GM12878 (cell line): Measurements from ENCODE around the gene CPNE5. TPM values are rescaled to one million over a fixed set of nuclear protein-coding genes. Genes with fewer than 3 reads are reported as not detected.

ENCODE experiments used
- CHD1 ChIP-seq: IDR thresholded peaks from 2 replicates; pipeline ENCODE4 v1.6.1; 2012; ENCODE audit warnings: low read depth, low read length, improper control_type of control experiment
- CREB1 ChIP-seq: IDR thresholded peaks from 2 replicates; pipeline ENCODE4 v1.6.1; 2012; ENCODE audit warnings: low read depth, mild to moderate bottlenecking, inconsistent platforms
- LARP7 ChIP-seq: fragments of 450-650 bp; IDR thresholded peaks from 2 replicates; pipeline ENCODE4 v1.6.1; 2017; ENCODE audit warnings: mild to moderate bottlenecking
- SRF ChIP-seq, 2 experiments: IDR thresholded peaks; 2 replicates each; pipeline ENCODE4 v1.6.1; 2011; ENCODE audit warnings: low read depth in 2 of 2, low read length in 2 of 2, mild to moderate bottlenecking in 1 of 2, moderate library complexity in 1 of 2
- STAT1 ChIP-seq: fragments of 450-650 bp; conservative IDR thresholded peaks from 2 replicates; pipeline ENCODE4 v1.6.1; 2014; ENCODE audit warnings: antibody characterized with exemption, mild to moderate bottlenecking
- SUPT20H ChIP-seq: IDR thresholded peaks from 2 replicates; pipeline ENCODE4 v1.6.1; 2011; ENCODE audit warnings: low read depth, mild to moderate bottlenecking, low read length, moderate library complexity, borderline replicate concordance; ENCODE audit not compliant: control insufficient read depth
- SUZ12 ChIP-seq: fragments of 200-600 bp; sonication (generic); IDR thresholded peaks from one replicate; pipeline ENCODE4 v1.6.1; 2018; ENCODE audit warnings: antibody characterized with exemption, mild to moderate bottlenecking; ENCODE audit not compliant: unreplicated experiment
- ZNF24 ChIP-seq: fragments of 450-650 bp; IDR thresholded peaks from 2 replicates; pipeline ENCODE4 v1.6.1; 2017; ENCODE audit warnings: antibody characterized with exemption, mild to moderate bottlenecking
- polyA plus RNA-seq, 11 experiments: library from polyadenylated mRNA; depleted of rRNA in 4 of 11; unstranded in 6 of 11; stranded (reverse) in 5 of 11; fragments of >200 nt; fragmentation: Nextera tagmentation in 4 of 11; fragmentation: Illumina TruSeq in 1 of 11; extraction: Ambion mirVana in 4 of 11; extraction: Trizol in 1 of 11; gene quantifications; 1 replicate in 1 of 11; 2 replicates in 10 of 11; pipeline versions ENCODE4 v1.2.1 to v1.2.3, GENCODE V29; 2011 to 2016; ENCODE audit warnings: inconsistent platforms in 2 of 11, missing spikeins in 2 of 11, low read depth in 1 of 11
- total RNA-seq, 4 experiments: library from RNA; depleted of rRNA in 3 of 4; stranded (reverse); fragments of >200 nt in 3 of 4; fragmentation: Illumina TruSeq in 1 of 4; extraction: Trizol in 1 of 4; gene quantifications; 2 replicates each; pipeline versions ENCODE4 v1.2.1 to v1.2.3, GENCODE V29; 2013 to 2021
- TF ChIP-seq, protein P1 (sequence below): fragments of 450-650 bp; IDR thresholded peaks from 2 replicates; pipeline ENCODE4 v1.6.1; 2018; ENCODE audit warnings: mild to moderate bottlenecking, low read depth, moderate library complexity; ENCODE audit not compliant: partially characterized antibody
- TF ChIP-seq, protein P2 (sequence below): fragments of 150-350 bp; IDR thresholded peaks from 2 replicates; pipeline ENCODE4 v1.6.1; 2014; ENCODE audit warnings: mild to moderate bottlenecking, low read depth, low read length
- TF ChIP-seq, protein P3 (sequence below): fragments of 450-650 bp; formaldehyde crosslinking; IDR thresholded peaks from 2 replicates; pipeline ENCODE4 v1.5.0; 2022; ENCODE audit warnings: mild to moderate bottlenecking, missing genetic modification characterization
- TF ChIP-seq, protein P4 (sequence below): IDR thresholded peaks from 2 replicates; pipeline ENCODE4 v1.6.1; 2012; ENCODE audit warnings: low read depth, low read length, improper control_type of control experiment
- TF ChIP-seq, protein P5 (sequence below): IDR thresholded peaks from 2 replicates; pipeline ENCODE4 v1.6.1; 2012; ENCODE audit warnings: improper control_type of control experiment, low read depth, low read length; ENCODE audit not compliant: insufficient replicate concordance

CPNE5 gene
- total and polyA plus RNA-seq, 10 of the 15 experiments (the other 5 are each of a cell fraction or from before 2014, with no cell fraction given): 2.4 to 39.1 (median 18.2) TPM

DNA sequence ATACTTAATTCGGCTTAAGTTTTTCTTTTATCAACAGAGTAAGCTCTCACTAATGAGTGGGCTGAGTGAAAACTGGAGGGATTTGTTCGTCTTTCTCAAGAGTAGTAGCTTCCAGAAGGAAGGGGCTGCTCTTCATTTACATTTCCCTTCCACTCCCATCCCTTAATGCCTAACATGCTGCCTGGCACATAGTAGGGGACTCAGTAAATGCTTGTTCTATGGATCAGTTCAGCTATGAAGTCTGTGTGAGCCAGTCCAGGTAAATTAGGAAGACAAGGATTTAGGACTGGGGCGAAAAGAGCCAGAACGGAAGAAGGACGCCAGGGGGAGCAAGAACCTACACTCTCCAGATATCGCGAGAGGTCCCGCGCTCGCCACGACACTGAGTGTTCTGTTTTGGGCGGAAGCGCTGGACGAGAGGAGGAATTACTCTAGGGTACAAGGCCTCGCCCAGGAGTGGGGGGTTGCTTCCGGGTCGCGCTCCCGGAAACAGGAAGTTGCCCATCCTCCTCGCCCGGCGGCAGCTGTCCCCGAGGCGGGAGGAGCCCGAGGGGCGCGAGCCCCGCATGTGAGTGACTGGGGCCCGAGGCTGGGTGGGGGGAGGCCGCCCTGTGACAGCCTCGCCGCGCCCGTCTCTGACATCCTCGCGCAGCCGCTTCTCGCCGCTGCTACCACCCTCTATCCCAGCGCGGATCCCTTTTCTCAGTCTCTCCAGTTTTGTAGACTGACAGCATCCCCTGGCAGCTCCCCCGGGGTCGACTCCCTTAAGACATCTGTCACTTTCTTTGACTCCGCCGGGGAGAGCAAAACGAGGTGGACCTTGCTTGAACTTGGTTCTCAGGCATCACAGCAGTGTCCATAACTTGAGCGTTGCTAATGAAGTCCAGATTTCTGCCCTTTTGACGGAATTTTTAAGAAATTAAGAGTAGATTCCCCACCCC lies 46.5 kb upstream of the CPNE5 start, which contains the start of gene C6orf89 (continued):
- TF ChIP-seq, protein P1, sequence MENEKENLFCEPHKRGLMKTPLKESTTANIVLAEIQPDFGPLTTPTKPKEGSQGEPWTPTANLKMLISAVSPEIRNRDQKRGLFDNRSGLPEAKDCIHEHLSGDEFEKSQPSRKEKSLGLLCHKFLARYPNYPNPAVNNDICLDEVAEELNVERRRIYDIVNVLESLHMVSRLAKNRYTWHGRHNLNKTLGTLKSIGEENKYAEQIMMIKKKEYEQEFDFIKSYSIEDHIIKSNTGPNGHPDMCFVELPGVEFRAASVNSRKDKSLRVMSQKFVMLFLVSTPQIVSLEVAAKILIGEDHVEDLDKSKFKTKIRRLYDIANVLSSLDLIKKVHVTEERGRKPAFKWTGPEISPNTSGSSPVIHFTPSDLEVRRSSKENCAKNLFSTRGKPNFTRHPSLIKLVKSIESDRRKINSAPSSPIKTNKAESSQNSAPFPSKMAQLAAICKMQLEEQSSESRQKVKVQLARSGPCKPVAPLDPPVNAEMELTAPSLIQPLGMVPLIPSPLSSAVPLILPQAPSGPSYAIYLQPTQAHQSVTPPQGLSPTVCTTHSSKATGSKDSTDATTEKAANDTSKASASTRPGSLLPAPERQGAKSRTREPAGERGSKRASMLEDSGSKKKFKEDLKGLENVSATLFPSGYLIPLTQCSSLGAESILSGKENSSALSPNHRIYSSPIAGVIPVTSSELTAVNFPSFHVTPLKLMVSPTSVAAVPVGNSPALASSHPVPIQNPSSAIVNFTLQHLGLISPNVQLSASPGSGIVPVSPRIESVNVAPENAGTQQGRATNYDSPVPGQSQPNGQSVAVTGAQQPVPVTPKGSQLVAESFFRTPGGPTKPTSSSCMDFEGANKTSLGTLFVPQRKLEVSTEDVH: peak; percentile 91
- no peak for TF ChIP-seq SUZ12
- no peak for TF ChIP-seq SUPT20H
- TF ChIP-seq CREB1: peak; percentile 82
- TF ChIP-seq, protein P2, sequence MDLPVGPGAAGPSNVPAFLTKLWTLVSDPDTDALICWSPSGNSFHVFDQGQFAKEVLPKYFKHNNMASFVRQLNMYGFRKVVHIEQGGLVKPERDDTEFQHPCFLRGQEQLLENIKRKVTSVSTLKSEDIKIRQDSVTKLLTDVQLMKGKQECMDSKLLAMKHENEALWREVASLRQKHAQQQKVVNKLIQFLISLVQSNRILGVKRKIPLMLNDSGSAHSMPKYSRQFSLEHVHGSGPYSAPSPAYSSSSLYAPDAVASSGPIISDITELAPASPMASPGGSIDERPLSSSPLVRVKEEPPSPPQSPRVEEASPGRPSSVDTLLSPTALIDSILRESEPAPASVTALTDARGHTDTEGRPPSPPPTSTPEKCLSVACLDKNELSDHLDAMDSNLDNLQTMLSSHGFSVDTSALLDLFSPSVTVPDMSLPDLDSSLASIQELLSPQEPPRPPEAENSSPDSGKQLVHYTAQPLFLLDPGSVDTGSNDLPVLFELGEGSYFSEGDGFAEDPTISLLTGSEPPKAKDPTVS: no peak
- no peak for TF ChIP-seq CHD1
- 0 out of 2 replicates have a peak, but pooled peaks have one; percentile 18 for TF ChIP-seq ZNF24
- peak; percentile 87; the same call in 1 of the 2 replicates for TF ChIP-seq LARP7
- TF ChIP-seq, protein P3, sequence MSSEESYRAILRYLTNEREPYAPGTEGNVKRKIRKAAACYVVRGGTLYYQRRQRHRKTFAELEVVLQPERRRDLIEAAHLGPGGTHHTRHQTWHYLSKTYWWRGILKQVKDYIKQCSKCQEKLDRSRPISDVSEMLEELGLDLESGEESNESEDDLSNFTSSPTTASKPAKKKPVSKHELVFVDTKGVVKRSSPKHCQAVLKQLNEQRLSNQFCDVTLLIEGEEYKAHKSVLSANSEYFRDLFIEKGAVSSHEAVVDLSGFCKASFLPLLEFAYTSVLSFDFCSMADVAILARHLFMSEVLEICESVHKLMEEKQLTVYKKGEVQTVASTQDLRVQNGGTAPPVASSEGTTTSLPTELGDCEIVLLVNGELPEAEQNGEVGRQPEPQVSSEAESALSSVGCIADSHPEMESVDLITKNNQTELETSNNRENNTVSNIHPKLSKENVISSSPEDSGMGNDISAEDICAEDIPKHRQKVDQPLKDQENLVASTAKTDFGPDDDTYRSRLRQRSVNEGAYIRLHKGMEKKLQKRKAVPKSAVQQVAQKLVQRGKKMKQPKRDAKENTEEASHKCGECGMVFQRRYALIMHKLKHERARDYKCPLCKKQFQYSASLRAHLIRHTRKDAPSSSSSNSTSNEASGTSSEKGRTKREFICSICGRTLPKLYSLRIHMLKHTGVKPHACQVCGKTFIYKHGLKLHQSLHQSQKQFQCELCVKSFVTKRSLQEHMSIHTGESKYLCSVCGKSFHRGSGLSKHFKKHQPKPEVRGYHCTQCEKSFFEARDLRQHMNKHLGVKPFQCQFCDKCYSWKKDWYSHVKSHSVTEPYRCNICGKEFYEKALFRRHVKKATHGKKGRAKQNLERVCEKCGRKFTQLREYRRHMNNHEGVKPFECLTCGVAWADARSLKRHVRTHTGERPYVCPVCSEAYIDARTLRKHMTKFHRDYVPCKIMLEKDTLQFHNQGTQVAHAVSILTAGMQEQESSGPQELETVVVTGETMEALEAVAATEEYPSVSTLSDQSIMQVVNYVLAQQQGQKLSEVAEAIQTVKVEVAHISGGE (CRISPR knock-in tag): peak; percentile 76
- TF ChIP-seq, protein P4, sequence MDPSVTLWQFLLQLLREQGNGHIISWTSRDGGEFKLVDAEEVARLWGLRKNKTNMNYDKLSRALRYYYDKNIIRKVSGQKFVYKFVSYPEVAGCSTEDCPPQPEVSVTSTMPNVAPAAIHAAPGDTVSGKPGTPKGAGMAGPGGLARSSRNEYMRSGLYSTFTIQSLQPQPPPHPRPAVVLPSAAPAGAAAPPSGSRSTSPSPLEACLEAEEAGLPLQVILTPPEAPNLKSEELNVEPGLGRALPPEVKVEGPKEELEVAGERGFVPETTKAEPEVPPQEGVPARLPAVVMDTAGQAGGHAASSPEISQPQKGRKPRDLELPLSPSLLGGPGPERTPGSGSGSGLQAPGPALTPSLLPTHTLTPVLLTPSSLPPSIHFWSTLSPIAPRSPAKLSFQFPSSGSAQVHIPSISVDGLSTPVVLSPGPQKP: peak; percentile 82
- TF ChIP-seq, protein P5, sequence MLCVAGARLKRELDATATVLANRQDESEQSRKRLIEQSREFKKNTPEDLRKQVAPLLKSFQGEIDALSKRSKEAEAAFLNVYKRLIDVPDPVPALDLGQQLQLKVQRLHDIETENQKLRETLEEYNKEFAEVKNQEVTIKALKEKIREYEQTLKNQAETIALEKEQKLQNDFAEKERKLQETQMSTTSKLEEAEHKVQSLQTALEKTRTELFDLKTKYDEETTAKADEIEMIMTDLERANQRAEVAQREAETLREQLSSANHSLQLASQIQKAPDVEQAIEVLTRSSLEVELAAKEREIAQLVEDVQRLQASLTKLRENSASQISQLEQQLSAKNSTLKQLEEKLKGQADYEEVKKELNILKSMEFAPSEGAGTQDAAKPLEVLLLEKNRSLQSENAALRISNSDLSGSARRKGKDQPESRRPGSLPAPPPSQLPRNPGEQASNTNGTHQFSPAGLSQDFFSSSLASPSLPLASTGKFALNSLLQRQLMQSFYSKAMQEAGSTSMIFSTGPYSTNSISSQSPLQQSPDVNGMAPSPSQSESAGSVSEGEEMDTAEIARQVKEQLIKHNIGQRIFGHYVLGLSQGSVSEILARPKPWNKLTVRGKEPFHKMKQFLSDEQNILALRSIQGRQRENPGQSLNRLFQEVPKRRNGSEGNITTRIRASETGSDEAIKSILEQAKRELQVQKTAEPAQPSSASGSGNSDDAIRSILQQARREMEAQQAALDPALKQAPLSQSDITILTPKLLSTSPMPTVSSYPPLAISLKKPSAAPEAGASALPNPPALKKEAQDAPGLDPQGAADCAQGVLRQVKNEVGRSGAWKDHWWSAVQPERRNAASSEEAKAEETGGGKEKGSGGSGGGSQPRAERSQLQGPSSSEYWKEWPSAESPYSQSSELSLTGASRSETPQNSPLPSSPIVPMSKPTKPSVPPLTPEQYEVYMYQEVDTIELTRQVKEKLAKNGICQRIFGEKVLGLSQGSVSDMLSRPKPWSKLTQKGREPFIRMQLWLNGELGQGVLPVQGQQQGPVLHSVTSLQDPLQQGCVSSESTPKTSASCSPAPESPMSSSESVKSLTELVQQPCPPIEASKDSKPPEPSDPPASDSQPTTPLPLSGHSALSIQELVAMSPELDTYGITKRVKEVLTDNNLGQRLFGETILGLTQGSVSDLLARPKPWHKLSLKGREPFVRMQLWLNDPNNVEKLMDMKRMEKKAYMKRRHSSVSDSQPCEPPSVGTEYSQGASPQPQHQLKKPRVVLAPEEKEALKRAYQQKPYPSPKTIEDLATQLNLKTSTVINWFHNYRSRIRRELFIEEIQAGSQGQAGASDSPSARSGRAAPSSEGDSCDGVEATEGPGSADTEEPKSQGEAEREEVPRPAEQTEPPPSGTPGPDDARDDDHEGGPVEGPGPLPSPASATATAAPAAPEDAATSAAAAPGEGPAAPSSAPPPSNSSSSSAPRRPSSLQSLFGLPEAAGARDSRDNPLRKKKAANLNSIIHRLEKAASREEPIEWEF: no peak
- TF ChIP-seq STAT1: 0 out of 2 replicates have a peak, but pooled peaks have one; percentile 65
- TF ChIP-seq SRF (IDR thresholded peaks at IDR 0.05; ENCODE audit: low read depth in 2 of 2, low read length in 2 of 2): no peak
